ENCODE measurements around the gene RCAN2. TPM values are rescaled to one million over a fixed set of nuclear protein-coding genes. Genes with fewer than 3 reads are reported as not detected.

Gene RCAN2
- total RNA-seq, 2 experiments from 2014 or later = not detected

- no peaks in the 10 kb centered on the region for H3K4me1 ChIP-seq (ENCODE audit: insufficient read depth, low read length, poor library complexity, severe bottlenecking)
- ChIA-PET POLR2A (interaction anchor here (1.0 kb wide), 2 partner anchors 10 to 24 kb away, joined by 4 to 6 read pairs; no protein-coding TSS in a partner anchor), CTCF (ENCODE audit: unreplicated experiment) (no interaction called here)
- no peaks in the 10 kb centered on the region for H4K20me1 ChIP-seq (ENCODE audit: insufficient read depth, low read length)
- no peaks in the 10 kb centered on the region for H3K9me2 ChIP-seq (ENCODE audit: insufficient read depth, low read length)
- no peak for TF ChIP-seq CTCF (conservative IDR thresholded peaks at IDR 0.05; ENCODE audit: low read length)
- TF ChIP-seq EZH2phosphoT487 (IDR thresholded peaks at IDR 0.05; ENCODE audit: borderline replicate concordance, low read depth, low read length) = no peak
- no TSS peak for BruUV-seq (replicated peaks)
- no peak overlapping the region for H3K4me3 ChIP-seq (ENCODE audit: low read depth, low read length, poor library complexity, severe bottlenecking)
- H2AFZ ChIP-seq (ENCODE audit: low read length) = no peak overlapping the region
- no peak for DNase-seq (ENCODE audit: low spot score)
- H3K27ac ChIP-seq (ENCODE audit: low read depth, low read length, poor library complexity, severe bottlenecking) = no peak overlapping the region
- intact Hi-C loops (cut with micrococcal nuclease; ENCODE audit: unreplicated experiment) = no loop called here
- peaks cover 5% of the 10 kb centered on the region; the same call in 1 of the 2 replicates for H3K9me3 ChIP-seq (ENCODE audit: low read length)
- H3K36me3 ChIP-seq (ENCODE audit: insufficient read depth, low read length) = no peaks in the 10 kb centered on the region; the same call in 1 of the 2 replicates
- no peak overlapping the region for H3K4me2 ChIP-seq (ENCODE audit: low read length)
- no peaks in the 10 kb centered on the region for H3K79me2 ChIP-seq (ENCODE audit: insufficient read depth, low read depth, low read length)
Observed at GRCh38 chr6:46538800-46539480, 47.7 kb upstream of the RCAN2 start.

GRCh38 chr6:46530896-46531295 is 39.6 kb upstream of the RCAN2 start:
- CTCF ChIA-PET (ENCODE audit: unreplicated experiment) = no interaction called here
- H3K4me3 ChIP-seq (ENCODE audit: low read depth, low read length, poor library complexity, severe bottlenecking) = no peak overlapping the region

More at GRCh38 chr6:46530896-46531295, 39.6 kb upstream of the RCAN2 start:
- Histone ChIP-seq H3K9me3 (ENCODE audit: low read length) (peaks cover 5% of the 10 kb centered on the region; the same call in 1 of the 2 replicates), H3K36me3 (ENCODE audit: insufficient read depth, low read length) (no peaks in the 10 kb centered on the region), H2AFZ (ENCODE audit: low read length) (no peak overlapping the region), H3K4me2 (ENCODE audit: low read length) (no peak overlapping the region), H3K27ac (ENCODE audit: low read depth, low read length, poor library complexity, severe bottlenecking) (no peak overlapping the region), H3K9me2 (ENCODE audit: insufficient read depth, low read length) (no peaks in the 10 kb centered on the region), H3K79me2 (ENCODE audit: insufficient read depth, low read depth, low read length) (no peaks in the 10 kb centered on the region), H4K20me1 (ENCODE audit: insufficient read depth, low read length) (no peaks in the 10 kb centered on the region), H3K4me1 (ENCODE audit: insufficient read depth, low read length, poor library complexity, severe bottlenecking) (no peaks in the 10 kb centered on the region)
- BruUV-seq (replicated peaks) = no TSS peak
- POLR2A ChIA-PET = interaction anchor here (0.8 kb wide), 1 partner anchor 23 kb away, joined by 3 read pairs; no protein-coding TSS in a partner anchor
- no peak for DNase-seq (ENCODE audit: low spot score)
- TF ChIP-seq EZH2phosphoT487 (IDR thresholded peaks at IDR 0.05; ENCODE audit: borderline replicate concordance, low read depth, low read length) (no peak), CTCF (conservative IDR thresholded peaks at IDR 0.05; ENCODE audit: low read length) (no peak)
- intact Hi-C loops (cut with micrococcal nuclease; ENCODE audit: unreplicated experiment) = no loop called here

Measured in OCI-LY7 (cell line).